HepG2 (cell line): ENCODE data around the gene CCDC85C. TPM values are rescaled to one million over a fixed set of nuclear protein-coding genes. Genes with fewer than 3 reads are reported as not detected.
A peak's percentile ranks its signal among the peaks of the same experiment; 100 is the strongest.

Experiments used
- ATAC-seq: fragments of 200-7000 bp; cut with Tn5 transposase; 3 replicates; pipeline ENCODE4 v1.9.1; 2020; ENCODE audit warnings: mild to moderate bottlenecking, moderate library complexity
- BruUV-seq: library from RNA; stranded (reverse); fragments of 400-500 nt; replicated peaks from 2 replicates; lab custom pipeline; 2021; lab: Mats Ljungman, UMichigan
- CTCF ChIA-PET: fragments of 300-600 bp; formaldehyde crosslinking; extraction: SDS; loops from one replicate; lab custom pipeline; 2021; ENCODE audit warnings: low total read pairs, inconsistent platforms, low intra/inter-chr PET ratio; lab: Yijun Ruan, JAX
- POLR2A ChIA-PET: fragments of 350-600 bp; sonication (Branson Sonifier 250); formaldehyde crosslinking; loops from one replicate; lab custom pipeline; 2020; ENCODE audit warnings: antibody characterized with exemption, inconsistent platforms; lab: Yijun Ruan, JAX
- DNase-seq: peaks from one replicate; pipeline ENCODE4 v3.0.0-alpha.2; 2015; ENCODE audit warnings: low spot score
- FAIRE-seq: peaks from 3 replicates; lab custom pipeline; 2011; peaks lifted over from hg19 to GRCh38; lab: Jason Lieb, UNC
- H2AFZ ChIP-seq: one replicate; pipeline ENCODE4 v1.6.1; 2011; ENCODE audit warnings: low read length, inconsistent platforms
- H3K27ac ChIP-seq: fragments of 300-600 bp; 3 replicates; pipeline ENCODE4 v1.8.0; 2011; ENCODE audit warnings: mixed run types, mild to moderate bottlenecking, mixed read lengths, low read length, inconsistent platforms; ENCODE audit not compliant: insufficient read depth; ENCODE audit errors: extremely low read length
- H3K27me3 ChIP-seq, 2 experiments: fragments of 200-600 bp in 1 of 2; 2 replicates in 1 of 2; 3 replicates in 1 of 2; pipeline versions ENCODE4 v1.6.0 to v1.8.0; 2011; ENCODE audit warnings: low read length in 2 of 2, mild to moderate bottlenecking in 2 of 2, moderate library complexity in 2 of 2, inconsistent platforms in 1 of 2; ENCODE audit not compliant: insufficient read depth in 2 of 2, control insufficient read depth in 1 of 2
- H3K36me3 ChIP-seq, 2 experiments: fragments of 200-600 bp in 1 of 2; replicated peaks in 1 of 2; 2 replicates in 1 of 2; 3 replicates in 1 of 2; pipeline versions ENCODE4 v1.5.1 to v1.8.0; 2011; ENCODE audit warnings: low read length in 2 of 2, inconsistent platforms in 1 of 2; ENCODE audit not compliant: insufficient read depth in 2 of 2, control insufficient read depth in 1 of 2
- H3K4me1 ChIP-seq: 2 replicates; pipeline ENCODE4 v1.5.1; 2012; ENCODE audit warnings: low read length, inconsistent platforms; ENCODE audit not compliant: insufficient read depth
- H3K4me2 ChIP-seq: 2 replicates; pipeline ENCODE4 v1.6.0; 2011; ENCODE audit warnings: low read depth, low read length, inconsistent platforms
- H3K4me3 ChIP-seq, 3 experiments: fragments of 200-600 bp in 1 of 3; sonication (generic), shearing (Covaris generic) in 1 of 3; replicated peaks in 1 of 3; 2 replicates each; pipeline ENCODE4 v1.5.1; 2011 to 2016; ENCODE audit warnings: low read length in 3 of 3, inconsistent platforms in 2 of 3, low read depth in 2 of 3, mild to moderate bottlenecking in 2 of 3, control low read depth in 1 of 3, mixed read lengths in 1 of 3; ENCODE audit not compliant: insufficient read depth in 1 of 3
- H3K79me2 ChIP-seq: one replicate; pipeline ENCODE4 v1.6.1; 2011; ENCODE audit warnings: low read length, inconsistent platforms; ENCODE audit not compliant: insufficient read depth
- H3K9ac ChIP-seq: 2 replicates; pipeline ENCODE4 v1.6.0; 2011; ENCODE audit warnings: mild to moderate bottlenecking, low read depth, low read length, inconsistent platforms; ENCODE audit not compliant: insufficient read depth
- H3K9me3 ChIP-seq: 2 replicates; pipeline ENCODE4 v1.5.1; 2012; ENCODE audit warnings: mild to moderate bottlenecking, low read length
- H4K20me1 ChIP-seq: 2 replicates; pipeline ENCODE4 v1.6.0; 2011; ENCODE audit warnings: inconsistent platforms, mild to moderate bottlenecking, low read length, moderate library complexity; ENCODE audit not compliant: insufficient read depth
- NFAT5 ChIP-seq: sonication (generic); formaldehyde crosslinking; IDR thresholded peaks from 2 replicates; pipeline ENCODE4 v1.4.0; 2020; ENCODE audit warnings: missing genetic modification reagents
- ZNF616 ChIP-seq: sonication (generic); formaldehyde crosslinking; IDR thresholded peaks from 2 replicates; pipeline ENCODE4 v1.5.0; 2020; ENCODE audit warnings: low read depth, mild to moderate bottlenecking, missing genetic modification reagents
- ZNF710 ChIP-seq: sonication (generic); formaldehyde crosslinking; IDR thresholded peaks from 2 replicates; pipeline ENCODE4 v1.5.0; 2020; ENCODE audit warnings: mild to moderate bottlenecking, missing genetic modification reagents, borderline replicate concordance
- WGBS: methylation state at CpG from one replicate; pipeline ENCODE4 v1.1.6; 2017; ENCODE audit warnings: low lambda C conversion rate; 5-methylcytosine and 5-hydroxymethylcytosine counted together
- in situ Hi-C: cut with HindIII; loops from 2 replicates; pipeline ENCODE4 v1.10.0; 2017; ENCODE audit warnings: low pct_unique_long_range_greater_than_20kb; ENCODE audit not compliant: extremely low pct_ligation_motif_present
- intact Hi-C: fragments of 100-400 bp; cut with micrococcal nuclease; formaldehyde crosslinking; loops from one replicate; pipeline ENCODE4 v1.10.0; 2022; ENCODE audit not compliant: unreplicated experiment
- polyA plus RNA-seq, 8 experiments: library from polyadenylated mRNA; depleted of rRNA in 3 of 8; stranded (reverse) in 7 of 8; unstranded in 1 of 8; fragments of >200 nt; fragmentation: Illumina TruSeq in 4 of 8; extraction: Trizol in 4 of 8; gene quantifications; 2 replicates each; pipeline versions ENCODE4 v1.2.1 to v1.2.3, GENCODE V29; 2011 to 2016; ENCODE audit warnings: low read depth in 4 of 8, missing spikeins in 1 of 8, mixed read lengths in 1 of 8; ENCODE audit not compliant: insufficient read depth in 1 of 8
- total RNA-seq, 5 experiments: library from RNA; depleted of rRNA; stranded (reverse); fragments of >200 nt; fragmentation: Illumina TruSeq; extraction: Trizol; gene quantifications; 2 replicates each; pipeline ENCODE4 v1.2.3, GENCODE V29; 2016; ENCODE audit warnings: low read depth in 1 of 5

The CCDC85C gene
- total and polyA plus RNA-seq, 2 of the 13 experiments (the other 11 are each of a cell fraction or from before 2014, with no cell fraction given) = 18.8 to 43.8 TPM

- no TSS peak for BruUV-seq
- Histone ChIP-seq H4K20me1 (no peaks in the 10 kb centered on the region), H3K4me2 (peak overlapping the region; percentile 20; the same call in 1 of the 2 replicates), H3K9me3 (no peaks in the 10 kb centered on the region), H2AFZ (no peak overlapping the region), H3K79me2 (no peaks in the 10 kb centered on the region), H3K36me3 (no peaks in the 10 kb centered on the region), H3K4me1 (peaks cover 16% of the 10 kb centered on the region; the same call in 1 of the 2 replicates), H3K4me3 (no peak overlapping the region; a peak in 1 of 6 replicates), H3K27me3 (peaks cover 7 to 45% of the 10 kb centered on the region in 2 experiments; a peak in 3 of 5 replicates), H3K9ac (no peak overlapping the region), H3K27ac (no peak overlapping the region)
- no peak for TF ChIP-seq NFAT5 (CRISPR knock-in tag)
- no peak for TF ChIP-seq ZNF710 (CRISPR knock-in tag)
- no peak for TF ChIP-seq ZNF616 (CRISPR knock-in tag)
- POLR2A ChIA-PET = interaction anchor here (1.0 kb wide), 1 partner anchor 154 kb away, joined by 4 read pairs; the partner anchor contains the start of genes CCNK and SETD3
- FAIRE-seq (no peak), DNase-seq (no peak), ATAC-seq (peak; percentile 11; the same call in 1 of the 3 replicates)
- CTCF ChIA-PET = no interaction called here
- WGBS = 40% methylated on average over 10 of the region's 10 CpGs
- in situ Hi-C loops = loop anchor here (5.0 kb wide), 1 partner anchor 112 kb away; no protein-coding TSS in a partner anchor
- intact Hi-C loops = no loop called here
Measured at GRCh38 chr14:99634443-99634842, 30.4 kb upstream of the CCDC85C start.
